HG03520 (cell line): ENCODE data around the gene NAIF1.
A peak's percentile ranks its signal among the peaks of the same experiment; 100 is the strongest.

ENCODE experiments used
- ATAC-seq: cut with Tn5 transposase; IDR thresholded peaks from one replicate; pipeline ENCODE4 v1.9.1; 2021; ENCODE audit warnings: mild to moderate bottlenecking, moderate library complexity; ENCODE audit not compliant: unreplicated experiment

Gene NAIF1

GRCh38 chr9:128102861-128103588 lies 35.9 kb upstream of the NAIF1 start:
- ATAC-seq = no peak

DNA sequence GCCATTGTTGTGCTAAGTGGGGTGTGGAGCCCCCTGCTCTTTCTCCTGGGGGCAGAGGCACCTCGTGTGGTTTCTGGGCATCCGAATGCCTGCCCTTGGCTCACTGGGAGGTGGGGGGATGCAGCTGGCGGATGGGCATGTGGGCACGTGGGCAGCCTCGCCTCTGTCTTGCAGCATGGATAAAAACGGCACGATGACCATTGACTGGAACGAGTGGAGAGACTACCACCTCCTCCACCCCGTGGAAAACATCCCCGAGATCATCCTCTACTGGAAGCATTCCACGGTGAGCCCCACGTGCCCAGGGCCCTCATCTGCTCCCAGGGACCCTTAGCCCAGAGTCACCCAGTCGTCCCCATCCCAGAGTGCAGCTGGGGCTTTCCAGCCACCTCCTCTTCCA lies 35.1 kb upstream of the NAIF1 start:
- ATAC-seq = no peak

DNA sequence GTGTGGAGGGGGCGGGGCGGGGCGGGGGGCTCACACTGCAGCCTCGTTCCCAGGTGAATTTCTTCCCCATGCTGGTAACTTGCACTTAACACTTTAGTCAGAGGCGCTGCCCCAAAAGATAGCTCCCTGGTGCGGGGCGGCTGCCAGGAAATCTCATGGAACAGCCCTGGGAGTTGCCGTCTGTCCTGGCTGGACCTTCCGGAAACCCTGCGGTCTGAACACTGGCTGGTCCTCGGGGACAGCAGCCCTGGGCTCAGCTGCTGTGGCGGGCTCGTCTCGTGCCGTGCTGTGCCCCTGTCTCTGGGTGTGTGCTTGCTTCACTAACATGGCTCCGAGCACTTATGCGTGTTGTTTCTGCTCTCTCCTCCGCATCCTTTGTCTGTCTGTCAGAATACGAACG lies 34.6 kb upstream of the NAIF1 start:
- no peak for ATAC-seq

GRCh38 chr9:128101231-128101661 lies 34.1 kb upstream of the NAIF1 start:
- ATAC-seq = no peak

GRCh38 chr9:128100581-128100980 lies 33.5 kb upstream of the NAIF1 start:
- ATAC-seq = no peak

DNA sequence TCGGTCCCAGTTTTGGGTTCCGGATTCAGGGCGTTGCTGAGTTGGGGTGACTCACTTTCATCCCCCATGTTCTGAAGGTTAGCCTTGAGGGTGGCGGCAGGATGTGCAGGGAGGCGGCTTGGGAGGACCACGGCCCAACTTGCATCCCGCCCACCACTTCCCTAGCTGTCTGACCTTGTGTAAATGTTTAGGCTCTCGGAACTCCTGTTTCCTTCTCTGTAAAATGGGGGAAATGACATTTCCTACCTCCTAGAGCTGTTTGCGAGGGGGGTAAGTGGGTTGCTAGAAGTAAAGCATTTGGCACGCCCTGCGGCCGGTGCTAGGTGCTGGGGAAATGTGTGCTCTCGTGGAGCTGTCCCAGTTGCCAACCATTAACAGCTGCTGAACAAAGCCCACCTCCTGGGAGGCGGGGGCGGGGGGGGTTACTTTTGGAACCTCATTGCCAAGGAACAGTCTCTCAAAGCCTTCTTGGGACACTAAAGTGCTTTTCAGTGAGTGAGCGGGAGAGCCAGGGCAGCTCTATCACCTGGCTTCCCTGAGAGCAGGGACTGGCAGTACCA lies 32.9 kb upstream of the NAIF1 start:
- ATAC-seq = no peak

DNA sequence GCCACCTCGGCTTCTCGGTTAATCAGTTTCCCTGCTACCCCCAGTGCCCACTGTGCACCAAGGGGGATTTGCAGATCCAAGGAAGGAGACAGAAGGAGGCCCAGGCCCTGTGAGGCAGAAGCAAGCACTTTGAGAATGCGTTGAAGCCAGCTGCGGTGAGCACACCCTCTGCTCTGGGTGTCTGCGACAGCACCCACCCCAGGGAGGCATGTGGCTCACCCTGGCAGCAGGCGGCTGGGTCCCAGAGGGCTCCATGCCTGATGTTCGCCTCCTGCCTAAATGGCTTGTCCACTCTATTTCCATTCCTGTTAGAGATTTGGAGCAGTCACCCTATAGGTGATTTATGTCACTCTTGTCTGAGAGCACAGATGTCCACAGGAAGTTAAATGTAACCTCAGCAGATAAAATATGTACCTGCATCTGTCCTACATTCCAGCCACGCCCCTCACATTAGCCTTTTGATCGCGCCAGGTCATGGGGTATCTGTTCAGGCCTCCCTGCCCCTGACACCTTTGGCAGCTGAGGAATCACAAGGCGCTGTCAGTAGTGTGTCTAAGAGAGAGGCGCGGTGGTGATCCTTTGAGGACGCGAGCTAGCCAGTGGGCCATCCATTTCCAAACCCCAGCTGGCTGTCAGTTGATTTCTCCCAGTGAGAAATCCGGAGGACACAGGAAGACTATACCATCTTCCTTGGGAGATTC lies 32.3 kb upstream of the NAIF1 start:
- no peak for ATAC-seq

- ATAC-seq = no peak
These were observed 31.4 kb upstream of the NAIF1 start for GRCh38 chr9:128098297-128099230.

DNA sequence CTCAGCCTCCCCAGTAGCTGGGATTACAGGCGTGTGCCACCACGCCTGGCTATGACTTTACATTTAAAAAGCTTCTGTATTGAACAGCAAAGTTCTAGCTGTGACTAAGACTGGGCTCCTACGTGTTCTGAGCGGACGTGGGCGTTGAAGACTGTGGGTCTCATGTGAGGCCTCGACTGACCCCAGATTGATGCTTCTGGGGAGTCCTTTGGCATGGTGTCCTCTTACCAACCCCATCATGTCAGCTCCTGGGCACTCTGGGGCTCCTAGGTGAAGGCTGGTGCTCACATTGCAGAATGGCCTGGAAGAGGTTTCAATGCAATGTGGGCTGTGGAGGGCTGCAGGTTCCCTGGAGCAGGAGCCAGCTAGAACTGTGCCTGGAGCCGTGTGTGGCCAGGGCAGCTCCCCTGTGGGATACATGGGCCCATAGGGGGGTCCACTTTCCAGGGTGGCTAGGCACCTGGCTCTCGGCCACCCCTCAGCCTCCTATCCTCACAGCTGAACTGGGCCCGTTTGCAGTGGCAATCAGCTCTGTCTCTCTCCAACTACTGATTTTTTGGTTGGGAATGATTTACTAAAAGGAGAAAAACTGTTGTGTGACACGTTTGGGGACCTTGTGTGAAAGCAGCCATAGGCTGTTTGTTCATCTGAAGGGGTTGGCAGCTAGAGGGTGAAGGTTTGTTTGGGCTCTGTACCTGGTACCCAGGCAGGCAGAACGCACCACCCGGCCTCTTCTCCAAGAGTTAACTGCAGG lies 30.6 kb upstream of the NAIF1 start:
- ATAC-seq = no peak

- no peak for ATAC-seq
These were observed 29.8 kb upstream of the NAIF1 start for GRCh38 chr9:128096616-128097536.

GRCh38 chr9:128094950-128095544 lies 27.9 kb upstream of the NAIF1 start:
- no peak for ATAC-seq

DNA sequence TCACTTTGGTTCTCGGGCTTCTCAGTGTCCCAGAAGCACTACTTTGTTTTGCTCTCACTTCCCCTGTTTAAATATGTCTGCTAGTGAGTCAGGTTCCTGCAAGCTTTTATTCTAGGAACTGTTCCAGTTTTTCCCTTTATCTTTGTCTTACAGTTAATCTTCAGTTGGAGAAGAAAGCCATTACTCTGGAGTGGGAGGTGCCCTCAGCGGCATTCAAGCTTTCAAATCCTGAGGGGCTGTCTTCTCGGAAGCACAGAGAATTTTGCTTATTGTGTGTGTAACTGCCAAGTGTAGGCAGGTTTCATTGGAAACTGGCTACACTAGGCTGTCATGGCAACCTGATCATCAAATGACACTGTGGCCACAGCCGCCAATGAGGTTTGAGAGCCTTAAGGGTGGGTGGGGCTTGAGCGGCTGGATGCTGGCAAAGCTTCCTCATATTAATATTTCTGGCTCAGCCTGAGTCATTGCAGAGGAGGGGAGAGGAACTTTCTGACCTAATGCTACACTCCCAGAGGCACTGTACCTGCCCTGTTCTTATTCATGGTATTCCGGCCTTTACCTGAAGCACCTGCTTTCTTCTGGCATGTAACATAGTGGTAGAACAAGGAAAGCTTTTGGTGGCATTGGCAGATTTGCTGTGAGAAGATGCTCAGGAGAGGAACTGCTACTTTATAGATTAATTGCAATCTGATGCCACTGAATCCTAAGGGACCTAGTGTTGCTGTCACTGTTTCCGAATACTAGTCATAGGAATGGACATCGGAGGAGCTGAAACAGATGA lies 27.2 kb upstream of the NAIF1 start:
- peak; percentile 90 for ATAC-seq

- ATAC-seq = no peak
These were observed 25.9 kb upstream of the NAIF1 start for GRCh38 chr9:128093011-128093410.

DNA sequence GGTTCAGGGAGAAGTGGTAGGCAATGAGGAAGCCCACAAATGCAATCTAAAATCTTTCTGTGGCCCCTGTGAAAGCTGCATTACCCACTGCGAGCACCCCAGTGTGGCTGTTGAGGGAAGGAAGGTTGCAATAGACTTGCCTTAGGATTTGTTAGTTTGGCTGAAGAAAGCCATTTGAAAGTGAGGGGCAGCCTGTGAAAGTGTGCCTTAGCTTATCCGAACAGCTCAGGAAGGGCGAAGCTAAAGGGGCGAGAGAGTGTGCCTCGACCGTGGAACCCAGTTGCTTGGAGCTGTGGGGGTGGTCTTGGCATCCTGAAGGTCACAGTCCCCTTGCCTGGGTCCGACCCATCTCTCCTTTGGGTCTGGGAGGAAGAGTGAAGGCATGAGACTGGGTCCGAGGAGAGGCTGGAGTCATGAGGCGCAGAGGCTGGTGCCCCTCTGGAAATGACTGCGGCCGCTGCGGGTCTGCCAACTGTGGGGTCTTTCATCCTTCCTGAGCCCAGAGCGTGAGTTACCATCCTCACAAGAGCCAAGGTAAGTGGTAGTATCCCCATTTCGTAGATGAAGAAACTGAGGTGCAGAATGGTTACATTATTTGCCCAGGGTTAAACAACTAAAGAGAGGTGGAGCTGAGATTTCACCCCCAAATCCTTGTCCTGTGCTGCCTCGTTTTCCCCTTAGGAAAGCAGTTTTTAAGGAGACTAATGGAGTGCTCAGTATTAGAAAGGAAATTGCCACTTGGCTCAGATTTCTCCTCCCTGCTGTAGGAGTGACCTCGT lies 25.3 kb upstream of the NAIF1 start:
- no peak for ATAC-seq

DNA sequence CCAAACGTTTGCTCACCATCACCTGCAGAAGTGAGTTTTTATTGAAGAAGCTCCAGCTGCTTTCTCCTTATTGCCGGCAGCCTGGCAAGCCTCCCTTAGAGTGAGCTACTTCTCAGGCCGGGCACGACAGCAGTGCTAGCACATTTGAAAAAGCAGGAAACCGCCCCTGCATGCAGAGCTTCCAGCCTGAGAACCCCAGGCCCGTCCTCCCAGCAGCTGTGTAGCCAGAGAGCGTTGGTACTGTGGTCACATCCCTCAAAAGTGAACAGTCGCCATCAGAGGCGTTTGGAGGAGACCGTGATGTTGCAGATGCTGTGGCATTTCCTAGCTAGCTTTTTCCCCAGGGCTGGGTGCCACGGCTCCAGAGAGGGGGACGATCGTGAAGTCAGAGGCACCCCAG lies 24.5 kb upstream of the NAIF1 start:
- no peak for ATAC-seq

DNA sequence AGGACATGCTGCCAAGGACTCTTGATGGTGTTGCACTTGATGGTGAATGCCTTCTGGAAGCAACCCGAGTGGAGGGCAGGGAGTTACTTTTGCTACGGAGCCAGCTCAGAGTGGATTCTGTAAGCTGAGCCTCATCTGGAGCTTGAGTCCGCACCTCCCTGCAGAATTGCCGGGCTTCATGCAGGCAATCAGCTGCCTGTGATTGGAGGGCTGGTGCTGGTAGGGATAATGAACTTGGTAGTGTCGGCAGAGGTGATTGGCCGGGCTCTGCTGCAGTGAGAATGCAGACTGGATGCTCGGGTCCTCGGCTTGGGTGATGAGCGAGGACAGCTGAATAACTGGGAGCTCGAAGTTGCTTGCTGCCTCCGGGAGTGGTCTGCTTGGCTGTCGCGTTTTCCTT lies 24.0 kb upstream of the NAIF1 start:
- ATAC-seq = no peak

GRCh38 chr9:128089299-128089698 lies 22.2 kb upstream of the NAIF1 start:
- no peak for ATAC-seq
